Neutrophil (primary cell): ENCODE measurements around the gene HUS1.

Experiments
- H3K27ac ChIP-seq: fragments of 200-600 bp; sonication (generic); 2 replicates; pipeline ENCODE4 v1.5.1; 2016; ENCODE audit warnings: mild to moderate bottlenecking, moderate library complexity
- H3K27me3 ChIP-seq: fragments of 200-600 bp; sonication (generic); 2 replicates; pipeline ENCODE4 v1.6.0; 2016; ENCODE audit warnings: mild to moderate bottlenecking
- H3K36me3 ChIP-seq: fragments of 200-600 bp; sonication (generic); 2 replicates; pipeline ENCODE4 v1.5.1; 2017
- H3K4me1 ChIP-seq, 2 experiments: fragments of 200-600 bp in 1 of 2; sonication (generic) in 1 of 2; 1 replicate in 1 of 2; 2 replicates in 1 of 2; pipeline versions ENCODE4 v1.5.1 to v1.6.1; 2013 to 2016; ENCODE audit warnings: low read depth in 1 of 2, low read length in 1 of 2, mild to moderate bottlenecking in 1 of 2, moderate library complexity in 1 of 2; ENCODE audit not compliant: control insufficient read depth in 1 of 2, insufficient read depth in 1 of 2
- H3K4me3 ChIP-seq, 2 experiments: fragments of 200-600 bp in 1 of 2; sonication (generic) in 1 of 2; 1 replicate in 1 of 2; 2 replicates in 1 of 2; pipeline ENCODE4 v1.5.1; 2013 to 2016; ENCODE audit warnings: low read depth in 1 of 2, low read length in 1 of 2, mild to moderate bottlenecking in 1 of 2, moderate library complexity in 1 of 2
- H3K9me3 ChIP-seq: fragments of 200-600 bp; sonication (generic); 2 replicates; pipeline ENCODE4 v1.5.1; 2016
- CTCF ChIP-seq: fragments of 200-600 bp; sonication (generic); IDR thresholded peaks from 2 replicates; pipeline ENCODE4 v1.5.1; 2016; ENCODE audit warnings: antibody characterized with exemption

HUS1 gene

GRCh38 chr7:47979145-47979831 is at the start of gene HUS1:
Gene HUS1, minus strand, starts transcription at chr7:47979615. Its CDS starts 96 bp downstream, at chr7:47979519.
- TF ChIP-seq CTCF, result no peak
- Histone ChIP-seq H3K4me1 (peaks cover 13 to 16% of the 10 kb centered on the region in 2 experiments), H3K27me3 (no peaks in the 10 kb centered on the region), H3K9me3 (no peaks in the 10 kb centered on the region), H3K27ac (peak within 1 kb of the TSS; percentile 88), H3K4me3 (peak within 1 kb of the TSS; percentile 72 to 78), H3K36me3 (peaks cover 40% of the 10 kb centered on the region)

GRCh38 chr7:48028938-48029337 is 49.5 kb upstream of the HUS1 start, which contains the start of gene SUN3:
Gene SUN3, minus strand, starts transcription at chr7:48029107. Its CDS starts 169 bp downstream, at chr7:48028938.
- no peak within 1 kb of the TSS for H3K27ac ChIP-seq
- no peaks in the 10 kb centered on the region for H3K9me3 ChIP-seq
- no peak for TF ChIP-seq CTCF
- H3K4me3 ChIP-seq, result no peak within 1 kb of the TSS
- no peaks in the 10 kb centered on the region for H3K36me3 ChIP-seq
- H3K27me3 ChIP-seq, result peaks cover 59% of the 10 kb centered on the region
- H3K4me1 ChIP-seq, result no peaks in the 10 kb centered on the region

GRCh38 chr7:48025624-48026023 is 46.2 kb upstream of the HUS1 start:
- Histone ChIP-seq H3K36me3 (no peaks in the 10 kb centered on the region), H3K4me3 (no peak overlapping the region), H3K27me3 (peaks cover 26% of the 10 kb centered on the region), H3K4me1 (no peaks in the 10 kb centered on the region), H3K27ac (no peak overlapping the region), H3K9me3 (no peaks in the 10 kb centered on the region)
- no peak for TF ChIP-seq CTCF

GRCh38 chr7:48017674-48018073 is 38.3 kb upstream of the HUS1 start:
- no peaks in the 10 kb centered on the region for H3K27me3 ChIP-seq
- no peak for TF ChIP-seq CTCF
- H3K9me3 ChIP-seq, result no peaks in the 10 kb centered on the region
- no peak overlapping the region for H3K4me3 ChIP-seq
- H3K4me1 ChIP-seq, result no peaks in the 10 kb centered on the region
- H3K27ac ChIP-seq, result no peak overlapping the region
- H3K36me3 ChIP-seq, result no peaks in the 10 kb centered on the region

- Histone ChIP-seq H3K27ac (no peak overlapping the region), H3K9me3 (no peaks in the 10 kb centered on the region), H3K4me1 (no peaks in the 10 kb centered on the region), H3K36me3 (no peaks in the 10 kb centered on the region), H3K4me3 (no peak overlapping the region), H3K27me3 (no peaks in the 10 kb centered on the region)
- no peak for TF ChIP-seq CTCF
Observed at GRCh38 chr7:48016641-48017040, 37.2 kb upstream of the HUS1 start.
